NCI-H82 treated with DMSO at 0.1 percent for 48 hours (cell line): ENCODE data around the gene HTT.

Experiments used
- DNase-seq: peaks from one replicate; lab custom pipeline; 2025; ENCODE audit not compliant: unreplicated experiment; lab: John Stamatoyannopoulos, UW

The HTT gene

GRCh38 chr4:3232871-3233271 is 158.4 kb downstream of the HTT start:
- DNase-seq: no peak

- no peak for DNase-seq
Measured at GRCh38 chr4:3233391-3234071, 159.1 kb downstream of the HTT start.

GRCh38 chr4:3234171-3235029 is 159.9 kb downstream of the HTT start:
- no peak for DNase-seq

GRCh38 chr4:3235030-3235345 is 160.5 kb downstream of the HTT start:
- DNase-seq: no peak

- DNase-seq: no peak
Measured at GRCh38 chr4:3235581-3235980, 161.1 kb downstream of the HTT start.

GRCh38 chr4:3236326-3236878 is 161.9 kb downstream of the HTT start:
- no peak for DNase-seq

- DNase-seq: no peak
Measured at GRCh38 chr4:3237266-3237665, 162.8 kb downstream of the HTT start.

- no peak for DNase-seq
Measured at GRCh38 chr4:3237712-3238560, 163.5 kb downstream of the HTT start.

GRCh38 chr4:3238721-3239120 is 164.2 kb downstream of the HTT start:
- no peak for DNase-seq

- no peak for DNase-seq
Measured at GRCh38 chr4:3239303-3239702, 164.8 kb downstream of the HTT start.

GRCh38 chr4:3239998-3240920 is 165.8 kb downstream of the HTT start:
- no peak for DNase-seq

- no peak for DNase-seq
Measured at GRCh38 chr4:3240936-3241522, 166.5 kb downstream of the HTT start.

- DNase-seq: no peak
Measured at GRCh38 chr4:3241898-3242524, 167.5 kb downstream of the HTT start.

- no peak for DNase-seq
Measured at GRCh38 chr4:3243136-3243780, 168.8 kb downstream of the HTT start.

- DNase-seq: no peak
Measured at GRCh38 chr4:3244002-3244401, 169.5 kb downstream of the HTT start.

GRCh38 chr4:3244747-3245146 is 170.3 kb downstream of the HTT start:
- no peak for DNase-seq

GRCh38 chr4:3245676-3246075 is 171.2 kb downstream of the HTT start:
- DNase-seq: no peak

- no peak for DNase-seq
Measured at GRCh38 chr4:3246458-3247398, 172.2 kb downstream of the HTT start.
